H9 (cell line): ENCODE measurements around the gene DENND10. TPM values are rescaled to one million over a fixed set of nuclear protein-coding genes. Genes with fewer than 3 reads are reported as not detected.

ENCODE experiments used
- DNase-seq: peaks from one replicate; pipeline ENCODE4 v3.0.0-alpha.2; 2017
- H2AFZ ChIP-seq: one replicate; pipeline ENCODE4 v1.6.1; 2013; ENCODE audit warnings: mild to moderate bottlenecking, low read length, control low read depth, moderate library complexity
- H2AK5ac ChIP-seq: 2 replicates; pipeline ENCODE4 v1.6.1; 2013; ENCODE audit warnings: low read length, control low read depth, mixed read lengths; ENCODE audit not compliant: insufficient read length
- H2BK120ac ChIP-seq: one replicate; pipeline ENCODE4 v1.6.1; 2013; ENCODE audit warnings: low read depth, mild to moderate bottlenecking, low read length, control low read depth, inconsistent platforms; ENCODE audit not compliant: poor library complexity, severe bottlenecking
- H2BK12ac ChIP-seq: 2 replicates; pipeline ENCODE4 v1.6.1; 2013; ENCODE audit warnings: low read length, control low read depth, mixed read lengths, low read depth; ENCODE audit not compliant: insufficient read length
- H2BK15ac ChIP-seq: 2 replicates; pipeline ENCODE4 v1.6.1; 2013; ENCODE audit warnings: low read depth, low read length, control low read depth
- H2BK20ac ChIP-seq: one replicate; pipeline ENCODE4 v1.6.1; 2013; ENCODE audit warnings: low read depth, mild to moderate bottlenecking, low read length, control low read depth, inconsistent platforms; ENCODE audit not compliant: poor library complexity, severe bottlenecking
- H2BK5ac ChIP-seq: 2 replicates; pipeline ENCODE4 v1.6.1; 2013; ENCODE audit warnings: low read length, control low read depth, mixed read lengths; ENCODE audit not compliant: insufficient read length
- H3K14ac ChIP-seq: 2 replicates; pipeline ENCODE4 v1.6.1; 2013; ENCODE audit warnings: low read length, control low read depth; ENCODE audit not compliant: insufficient read depth
- H3K18ac ChIP-seq: 2 replicates; pipeline ENCODE4 v1.6.1; 2013; ENCODE audit warnings: low read depth, mild to moderate bottlenecking, mixed read lengths, low read length, control low read depth; ENCODE audit not compliant: insufficient read length
- H3K23ac ChIP-seq: 2 replicates; pipeline ENCODE4 v1.6.1; 2013; ENCODE audit warnings: low read length, control low read depth, mixed read lengths, low read depth; ENCODE audit not compliant: insufficient read length
- H3K23me2 ChIP-seq: 2 replicates; pipeline ENCODE4 v1.6.1; 2013; ENCODE audit warnings: low read depth, mild to moderate bottlenecking, mixed read lengths, low read length, control low read depth; ENCODE audit not compliant: insufficient read length, poor library complexity, severe bottlenecking
- H3K27ac ChIP-seq: 2 replicates; pipeline ENCODE4 v1.5.1; 2013; ENCODE audit warnings: low read length, control low read depth, mixed read lengths, low read depth; ENCODE audit not compliant: insufficient read length
- H3K27me3 ChIP-seq: 2 replicates; pipeline ENCODE4 v1.6.1; 2013; ENCODE audit warnings: low read length, control low read depth, inconsistent platforms; ENCODE audit not compliant: insufficient read depth
- H3K4ac ChIP-seq: 2 replicates; pipeline ENCODE4 v1.6.1; 2013; ENCODE audit warnings: low read depth, mild to moderate bottlenecking, control low read depth, inconsistent platforms, low read length, moderate library complexity
- H3K4me1 ChIP-seq: 2 replicates; pipeline ENCODE4 v1.6.1; 2013; ENCODE audit warnings: low read length, control low read depth, inconsistent platforms; ENCODE audit not compliant: insufficient read depth
- H3K4me2 ChIP-seq: 2 replicates; pipeline ENCODE4 v1.6.1; 2013; ENCODE audit warnings: low read length, control low read depth, mixed read lengths; ENCODE audit not compliant: insufficient read length, insufficient read depth
- H3K56ac ChIP-seq: 2 replicates; pipeline ENCODE4 v1.6.1; 2013; ENCODE audit warnings: low read depth, mild to moderate bottlenecking, mixed read lengths, low read length, control low read depth; ENCODE audit not compliant: insufficient read length
- H3K79me1 ChIP-seq: 2 replicates; pipeline ENCODE4 v1.6.1; 2013; ENCODE audit warnings: low read depth, mild to moderate bottlenecking, moderate library complexity, low read length, control low read depth, inconsistent platforms; ENCODE audit not compliant: insufficient read depth, poor library complexity, severe bottlenecking
- H3K79me2 ChIP-seq: 2 replicates; pipeline ENCODE4 v1.6.1; 2013; ENCODE audit warnings: low read length, control low read depth, inconsistent platforms; ENCODE audit not compliant: insufficient read depth
- H3K9ac ChIP-seq: 2 replicates; pipeline ENCODE4 v1.6.1; 2013; ENCODE audit warnings: low read length, control low read depth, mixed read lengths; ENCODE audit not compliant: insufficient read length; ENCODE audit errors: extremely low read depth
- H3K9me3 ChIP-seq: one replicate; pipeline ENCODE4 v1.6.1; 2013; ENCODE audit warnings: low read depth, low read length, inconsistent platforms; ENCODE audit not compliant: control insufficient read depth
- H3T11ph ChIP-seq: one replicate; pipeline ENCODE4 v1.6.1; 2013; ENCODE audit warnings: mild to moderate bottlenecking, low read length, control low read depth, inconsistent platforms
- H4K20me1 ChIP-seq: one replicate; pipeline ENCODE4 v1.6.1; 2013; ENCODE audit not compliant: control insufficient read depth, insufficient read length, insufficient read depth
- H4K5ac ChIP-seq: 2 replicates; pipeline ENCODE4 v1.6.1; 2013; ENCODE audit warnings: low read depth, mild to moderate bottlenecking, mixed read lengths, low read length, control low read depth; ENCODE audit not compliant: insufficient read length
- H4K8ac ChIP-seq: replicated peaks from 2 replicates; pipeline ENCODE4 v1.6.1; 2013; ENCODE audit warnings: low read length, control low read depth, mixed read lengths, low read depth; ENCODE audit not compliant: insufficient read length
- H4K91ac ChIP-seq: 2 replicates; pipeline ENCODE4 v1.6.1; 2013; ENCODE audit warnings: low read depth, mild to moderate bottlenecking, moderate library complexity, mixed read lengths, low read length, control low read depth; ENCODE audit not compliant: insufficient read length
- H3K27ac Mint-ChIP-seq, 3 experiments: 2 replicates in 2 of 3; 3 replicates in 1 of 3; pipeline ENCODE4 v1.8.0; 2020 to 2021; ENCODE audit warnings: mixed read lengths in 3 of 3, mild to moderate bottlenecking in 1 of 3, moderate library complexity in 1 of 3
- H3K27me3 Mint-ChIP-seq: 2 replicates; pipeline ENCODE4 v1.8.0; 2021; ENCODE audit warnings: low read depth, mild to moderate bottlenecking, moderate library complexity, mixed read lengths
- H3K36me3 Mint-ChIP-seq, 3 experiments: 2 replicates in 2 of 3; 3 replicates in 1 of 3; pipeline ENCODE4 v1.8.0; 2020 to 2021; ENCODE audit warnings: low read depth in 3 of 3, mixed read lengths in 3 of 3; ENCODE audit not compliant: insufficient read depth in 1 of 3
- H3K4me1 Mint-ChIP-seq, 2 experiments: 2 replicates each; pipeline ENCODE4 v1.8.0; 2020; ENCODE audit warnings: mixed read lengths in 2 of 2
- H3K4me3 Mint-ChIP-seq, 2 experiments: 2 replicates in 1 of 2; 3 replicates in 1 of 2; pipeline ENCODE4 v1.8.0; 2020 to 2021; ENCODE audit warnings: mild to moderate bottlenecking in 2 of 2, mixed read lengths in 2 of 2, moderate library complexity in 1 of 2
- H3K9me3 Mint-ChIP-seq, 2 experiments: 2 replicates in 1 of 2; 3 replicates in 1 of 2; pipeline ENCODE4 v1.8.0; 2020; ENCODE audit warnings: mild to moderate bottlenecking in 2 of 2, mixed read lengths in 2 of 2, moderate library complexity in 1 of 2
- WGBS: extraction: QIAGEN DNeasy Blood & Tissue Kit; methylation state at CpG from one replicate; pipeline ENCODE4 v1.1.7; 2013; ENCODE audit warnings: missing lambda C conversion rate, low lambda C conversion rate, mixed read lengths; ENCODE audit not compliant: insufficient read length; ENCODE audit errors: extremely low coverage; 5-methylcytosine and 5-hydroxymethylcytosine counted together
- total RNA-seq: library from RNA; stranded (reverse); gene quantifications from 2 replicates; pipeline ENCODE4 v1.2.1, GENCODE V29; 2021
- TF ChIP-seq, protein P1 (sequence below): fragments of 200-600 bp; sonication (generic); conservative IDR thresholded peaks from 3 replicates; pipeline ENCODE4 v1.8.0; 2021; ENCODE audit warnings: antibody characterized with exemption, mild to moderate bottlenecking

The DENND10 gene
- total RNA-seq, 1 experiment from 2014 or later = 63.2 TPM

DNA sequence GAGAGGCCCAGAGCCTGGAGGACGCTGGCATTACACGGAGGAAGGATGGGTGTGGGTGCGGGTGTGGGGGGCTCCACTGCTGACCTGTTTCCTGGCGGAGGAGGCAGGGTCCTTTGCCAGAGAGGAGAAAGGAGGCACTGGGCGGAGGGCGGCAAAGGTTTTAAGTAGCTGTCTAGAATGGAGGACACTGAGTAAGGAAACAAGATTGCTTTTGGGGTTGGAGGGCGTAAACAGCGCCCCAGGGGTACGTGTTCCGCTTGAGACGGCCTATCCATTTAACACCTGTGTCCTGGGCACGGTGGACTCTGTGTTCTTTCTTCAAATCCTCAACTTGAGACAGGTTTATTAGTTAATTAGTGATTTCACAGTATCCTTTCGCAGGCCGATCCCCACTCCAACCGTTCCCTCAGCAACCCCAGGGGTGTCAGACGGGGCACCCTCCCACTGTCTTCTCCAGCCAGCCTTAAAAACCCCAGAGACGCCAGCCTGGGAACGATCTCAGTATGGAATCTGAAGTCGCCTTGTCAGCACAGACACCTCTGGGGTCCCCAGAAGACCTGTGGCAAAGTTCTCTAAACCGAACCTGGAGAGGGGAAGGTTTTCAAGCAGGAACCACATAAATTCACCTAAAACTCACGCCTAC lies 36.8 kb downstream of the DENND10 start:
- H3K27ac Mint-ChIP-seq = 0 out of 7 replicates have a peak overlapping the region, but pooled peaks of 2 of the 3 experiments have one; percentile 27 to 28
- no peak overlapping the region for H3K9ac ChIP-seq

More for the DNA sequence above, 36.8 kb downstream of the DENND10 start:
- Mint-ChIP-seq H3K27me3 (no peaks in the 10 kb centered on the region; the same call in 1 of the 2 replicates), H3K4me1 (no peaks in the 10 kb centered on the region), H3K9me3 (no peaks in the 10 kb centered on the region; a peak in 1 of 5 replicates), H3K36me3 (peaks cover 2 to 18% (median 7%) of the 10 kb centered on the region in 3 experiments; a peak in 5 of 7 replicates), H3K4me3 (no peak overlapping the region; a peak in 1 of 5 replicates)
- no CpG with 5 or more reads among the region's 21 CpGs for WGBS
- Histone ChIP-seq H2BK12ac (no peak overlapping the region), H2BK20ac (no peak overlapping the region), H3K4me1 (no peaks in the 10 kb centered on the region), H3K23me2 (no peaks in the 10 kb centered on the region), H2BK5ac (no peak overlapping the region), H4K5ac (no peak overlapping the region), H3K4ac (no peak overlapping the region), H2BK120ac (no peak overlapping the region), H2AFZ (no peak overlapping the region), H3K27me3 (no peaks in the 10 kb centered on the region), H2AK5ac (no peak overlapping the region), H3K9me3 (no peaks in the 10 kb centered on the region), H3T11ph (no peak overlapping the region), H4K91ac (no peak overlapping the region), H4K20me1 (no peaks in the 10 kb centered on the region), H3K79me1 (no peaks in the 10 kb centered on the region), H3K23ac (no peak overlapping the region), H4K8ac (no peak overlapping the region), H3K56ac (no peak overlapping the region), H3K18ac (no peak overlapping the region), H3K14ac (no peak overlapping the region), H3K4me2 (no peak overlapping the region), H2BK15ac (no peak overlapping the region), H3K79me2 (no peaks in the 10 kb centered on the region), H3K27ac (no peak overlapping the region)
- DNase-seq = no peak
- TF ChIP-seq, protein P1, sequence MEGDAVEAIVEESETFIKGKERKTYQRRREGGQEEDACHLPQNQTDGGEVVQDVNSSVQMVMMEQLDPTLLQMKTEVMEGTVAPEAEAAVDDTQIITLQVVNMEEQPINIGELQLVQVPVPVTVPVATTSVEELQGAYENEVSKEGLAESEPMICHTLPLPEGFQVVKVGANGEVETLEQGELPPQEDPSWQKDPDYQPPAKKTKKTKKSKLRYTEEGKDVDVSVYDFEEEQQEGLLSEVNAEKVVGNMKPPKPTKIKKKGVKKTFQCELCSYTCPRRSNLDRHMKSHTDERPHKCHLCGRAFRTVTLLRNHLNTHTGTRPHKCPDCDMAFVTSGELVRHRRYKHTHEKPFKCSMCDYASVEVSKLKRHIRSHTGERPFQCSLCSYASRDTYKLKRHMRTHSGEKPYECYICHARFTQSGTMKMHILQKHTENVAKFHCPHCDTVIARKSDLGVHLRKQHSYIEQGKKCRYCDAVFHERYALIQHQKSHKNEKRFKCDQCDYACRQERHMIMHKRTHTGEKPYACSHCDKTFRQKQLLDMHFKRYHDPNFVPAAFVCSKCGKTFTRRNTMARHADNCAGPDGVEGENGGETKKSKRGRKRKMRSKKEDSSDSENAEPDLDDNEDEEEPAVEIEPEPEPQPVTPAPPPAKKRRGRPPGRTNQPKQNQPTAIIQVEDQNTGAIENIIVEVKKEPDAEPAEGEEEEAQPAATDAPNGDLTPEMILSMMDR = no peak
